Testis (tissue), 2 donors: ENCODE results near the gene DNHD1.

Experiments used
- CTCF ChIP-seq, 3 experiments: fragments of 450-650 bp in 2 of 3; fragments of 200-600 bp in 1 of 3; sonication (generic) in 1 of 3; IDR thresholded peaks; one replicate each; pipeline ENCODE4 v1.5.1; 2016 to 2019; ENCODE audit warnings: antibody characterized with exemption in 3 of 3, mild to moderate bottlenecking in 2 of 3, moderate library complexity in 1 of 3
- POLR2A ChIP-seq: fragments of 450-650 bp; IDR thresholded peaks from one replicate; pipeline ENCODE4 v1.6.1; 2017; ENCODE audit warnings: antibody characterized with exemption, mild to moderate bottlenecking, moderate library complexity

GRCh38 chr11:6559369-6559768 lies 62.3 kb downstream of the DNHD1 start:
- TF ChIP-seq CTCF (IDR thresholded peaks at IDR 0.05) (no peak), POLR2A (no peak)
